ENCODE results near the gene TRAPPC11. TPM values are rescaled to one million over a fixed set of nuclear protein-coding genes. Genes with fewer than 3 reads are reported as not detected.

The TRAPPC11 gene
- total RNA-seq, 1 experiment from 2014 or later: 15.6 TPM

DNA sequence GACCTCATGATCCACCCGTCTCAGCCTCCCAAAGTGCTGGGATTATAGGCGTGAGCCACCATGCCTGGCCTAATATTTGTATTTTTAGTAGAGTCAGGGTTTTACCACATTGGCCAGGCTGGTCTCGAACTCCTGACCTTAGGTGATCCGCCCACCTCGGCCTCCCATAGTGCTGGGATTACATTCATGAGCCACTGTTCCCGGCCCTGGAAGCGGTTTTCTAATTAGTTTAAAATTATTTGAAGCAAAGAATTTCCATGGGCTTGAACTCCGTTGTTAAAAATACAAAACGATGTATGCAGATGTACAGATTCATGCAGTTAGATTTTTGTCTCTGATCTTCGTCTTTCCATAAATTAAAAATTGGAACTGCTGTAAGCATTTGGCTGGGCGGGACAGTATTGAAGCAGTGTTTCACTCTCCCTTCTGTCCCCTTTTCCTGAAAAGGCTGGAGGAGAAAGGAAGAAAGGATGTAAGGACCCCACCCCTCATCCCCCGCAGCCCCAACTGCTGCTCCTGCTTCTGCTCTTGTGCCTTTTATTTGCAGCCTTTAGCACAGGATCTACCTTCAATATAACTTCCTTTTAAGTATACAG is 12.0 kb downstream of the TRAPPC11 start:
- Histone ChIP-seq H3K27me3 (ENCODE audit: insufficient read depth, low read length) (no peaks in the 10 kb centered on the region), H3K79me2 (ENCODE audit: insufficient read depth, low read length) (no peaks in the 10 kb centered on the region), H3K9me2 (ENCODE audit: insufficient read depth) (no peaks in the 10 kb centered on the region), H3K36me3 (ENCODE audit: control insufficient read depth in 1 of 2, insufficient read depth in 2 of 2, low read length in 2 of 2) (no peaks in the 10 kb centered on the region; a peak in 1 of 4 replicates), H4K20me1 (ENCODE audit: insufficient read depth) (no peaks in the 10 kb centered on the region), H3K4me2 (ENCODE audit: low read length) (no peak overlapping the region), H3K9ac (ENCODE audit: low read length) (no peak overlapping the region), H3K4me3 (replicated peaks in 1 of 2; ENCODE audit: low read depth in 1 of 2, low read length in 2 of 2) (no peak overlapping the region), H3K9me3 (ENCODE audit: control insufficient read depth in 1 of 2, insufficient read depth in 1 of 2, low read depth in 1 of 2, low read length in 2 of 2) (no peaks in the 10 kb centered on the region), H2AFZ (ENCODE audit: low read depth, low read length, poor library complexity, severe bottlenecking) (no peak overlapping the region), H3K4me1 (ENCODE audit: control insufficient read depth in 1 of 2, insufficient read depth in 2 of 2, low read length in 2 of 2) (no peaks in the 10 kb centered on the region), H3K27ac (ENCODE audit: low read depth, low read length) (no peak overlapping the region)
- ChIA-PET CTCF (no interaction called here), POLR2A (no interaction called here), RAD21 (ENCODE audit: low non-redundant PET in 1 of 2, low total read pairs in 2 of 2, uncharacterized antibody in 2 of 2, unreplicated experiment in 2 of 2) (no interaction called here)
- DNase-seq (ENCODE audit: low read depth, low spot score) (no peak), ATAC-seq (no peak)
- no TSS peak for BruUV-seq (replicated peaks)
- TF ChIP-seq MAX (IDR thresholded peaks at IDR 0.05) (no peak), ZNF274 (IDR thresholded peaks at IDR 0.05; ENCODE audit: low read depth, low read length) (no peak), EGR1 (IDR thresholded peaks at IDR 0.05; ENCODE audit: low read depth) (no peak), JUND (IDR thresholded peaks at IDR 0.05) (no peak)
- TF ChIP-seq, protein P1, sequence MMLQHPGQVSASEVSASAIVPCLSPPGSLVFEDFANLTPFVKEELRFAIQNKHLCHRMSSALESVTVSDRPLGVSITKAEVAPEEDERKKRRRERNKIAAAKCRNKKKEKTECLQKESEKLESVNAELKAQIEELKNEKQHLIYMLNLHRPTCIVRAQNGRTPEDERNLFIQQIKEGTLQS (IDR thresholded peaks at IDR 0.05): no peak
- intact Hi-C loops (cut with micrococcal nuclease): no loop called here

- Histone ChIP-seq H3K79me2 (ENCODE audit: insufficient read depth, low read length) (no peaks in the 10 kb centered on the region), H3K4me1 (ENCODE audit: control insufficient read depth in 1 of 2, insufficient read depth in 2 of 2, low read length in 2 of 2) (no peaks in the 10 kb centered on the region), H3K27ac (ENCODE audit: low read depth, low read length) (no peak overlapping the region), H3K9ac (ENCODE audit: low read length) (no peak overlapping the region), H2AFZ (ENCODE audit: low read depth, low read length, poor library complexity, severe bottlenecking) (no peak overlapping the region), H3K4me3 (replicated peaks in 1 of 2; ENCODE audit: low read depth in 1 of 2, low read length in 2 of 2) (no peak overlapping the region), H3K36me3 (ENCODE audit: control insufficient read depth in 1 of 2, insufficient read depth in 2 of 2, low read length in 2 of 2) (no peaks in the 10 kb centered on the region; a peak in 1 of 4 replicates), H4K20me1 (ENCODE audit: insufficient read depth) (no peaks in the 10 kb centered on the region), H3K9me3 (ENCODE audit: control insufficient read depth in 1 of 2, insufficient read depth in 1 of 2, low read depth in 1 of 2, low read length in 2 of 2) (no peaks in the 10 kb centered on the region), H3K4me2 (ENCODE audit: low read length) (no peak overlapping the region), H3K27me3 (ENCODE audit: insufficient read depth, low read length) (no peaks in the 10 kb centered on the region), H3K9me2 (ENCODE audit: insufficient read depth) (no peaks in the 10 kb centered on the region)
- TF ChIP-seq REST (IDR thresholded peaks at IDR 0.05; ENCODE audit: low read depth) (no peak), ELF1 (IDR thresholded peaks at IDR 0.05; ENCODE audit: borderline replicate concordance, low read depth) (no peak), CEBPB (IDR thresholded peaks at IDR 0.05; ENCODE audit: low read depth) (no peak), SIN3A (IDR thresholded peaks at IDR 0.05; ENCODE audit: low read depth) (no peak), SP1 (IDR thresholded peaks at IDR 0.05; ENCODE audit: low read depth) (no peak), MAX (IDR thresholded peaks at IDR 0.05) (no peak), EGR1 (IDR thresholded peaks at IDR 0.05; ENCODE audit: low read depth) (no peak), RAD21 (IDR thresholded peaks at IDR 0.05; ENCODE audit: low read depth) (no peak), JUND (IDR thresholded peaks at IDR 0.05) (no peak), YY1 (IDR thresholded peaks at IDR 0.05; ENCODE audit: extremely low read depth, insufficient replicate concordance, low read depth, low read length) (no peak), FOSL1 (IDR thresholded peaks at IDR 0.05; ENCODE audit: low read depth) (no peak)
- ATAC-seq (no peak), DNase-seq (ENCODE audit: low read depth, low spot score) (no peak)
- no TSS peak for BruUV-seq (replicated peaks)
- CTCF ChIA-PET: no interaction called here
- intact Hi-C loops (cut with micrococcal nuclease): no loop called here
- RAD21 ChIA-PET (ENCODE audit: low non-redundant PET in 1 of 2, low total read pairs in 2 of 2, uncharacterized antibody in 2 of 2, unreplicated experiment in 2 of 2): no interaction called here
- POLR2A ChIA-PET: no interaction called here
These were observed 15.1 kb downstream of the TRAPPC11 start for GRCh38 chr4:183674153-183674552.
